ENCODE measurements around the gene CALR3. TPM values are rescaled to one million over a fixed set of nuclear protein-coding genes. Genes with fewer than 3 reads are reported as not detected.

The CALR3 gene
- total RNA-seq, 2 donors from 2014 or later: not detected

GRCh38 chr19:16463341-16463990 lies 32.5 kb downstream of the CALR3 start:
- Histone ChIP-seq H3K4me1 (peaks cover 0 to 89% of the 10 kb centered on the region in 2 donors), H3K27me3 (no peaks in the 10 kb centered on the region), H3K27ac (peak overlapping the region; percentile 93 to 95), H3K9me3 (no peaks in the 10 kb centered on the region), H3K36me3 (no peaks in the 10 kb centered on the region), H3K4me3 (no peak overlapping the region)
- no peak for DNase-seq (ENCODE audit: low spot score)
- TF ChIP-seq, protein P1, sequence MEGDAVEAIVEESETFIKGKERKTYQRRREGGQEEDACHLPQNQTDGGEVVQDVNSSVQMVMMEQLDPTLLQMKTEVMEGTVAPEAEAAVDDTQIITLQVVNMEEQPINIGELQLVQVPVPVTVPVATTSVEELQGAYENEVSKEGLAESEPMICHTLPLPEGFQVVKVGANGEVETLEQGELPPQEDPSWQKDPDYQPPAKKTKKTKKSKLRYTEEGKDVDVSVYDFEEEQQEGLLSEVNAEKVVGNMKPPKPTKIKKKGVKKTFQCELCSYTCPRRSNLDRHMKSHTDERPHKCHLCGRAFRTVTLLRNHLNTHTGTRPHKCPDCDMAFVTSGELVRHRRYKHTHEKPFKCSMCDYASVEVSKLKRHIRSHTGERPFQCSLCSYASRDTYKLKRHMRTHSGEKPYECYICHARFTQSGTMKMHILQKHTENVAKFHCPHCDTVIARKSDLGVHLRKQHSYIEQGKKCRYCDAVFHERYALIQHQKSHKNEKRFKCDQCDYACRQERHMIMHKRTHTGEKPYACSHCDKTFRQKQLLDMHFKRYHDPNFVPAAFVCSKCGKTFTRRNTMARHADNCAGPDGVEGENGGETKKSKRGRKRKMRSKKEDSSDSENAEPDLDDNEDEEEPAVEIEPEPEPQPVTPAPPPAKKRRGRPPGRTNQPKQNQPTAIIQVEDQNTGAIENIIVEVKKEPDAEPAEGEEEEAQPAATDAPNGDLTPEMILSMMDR (IDR thresholded peaks at IDR 0.05): no peak

GRCh38 chr19:16462757-16463250 lies 33.2 kb downstream of the CALR3 start:
- H3K27me3 ChIP-seq: no peaks in the 10 kb centered on the region
- H3K9me3 ChIP-seq: no peaks in the 10 kb centered on the region
- TF ChIP-seq, protein P1 (IDR thresholded peaks at IDR 0.05): no peak
- H3K4me1 ChIP-seq: peaks cover 0 to 89% of the 10 kb centered on the region in 2 donors
- H3K4me3 ChIP-seq: no peak overlapping the region
- peak overlapping the region; percentile 93 to 95 for H3K27ac ChIP-seq
- H3K36me3 ChIP-seq: no peaks in the 10 kb centered on the region
- peak; percentile 67 for DNase-seq (ENCODE audit: low spot score)

DNA sequence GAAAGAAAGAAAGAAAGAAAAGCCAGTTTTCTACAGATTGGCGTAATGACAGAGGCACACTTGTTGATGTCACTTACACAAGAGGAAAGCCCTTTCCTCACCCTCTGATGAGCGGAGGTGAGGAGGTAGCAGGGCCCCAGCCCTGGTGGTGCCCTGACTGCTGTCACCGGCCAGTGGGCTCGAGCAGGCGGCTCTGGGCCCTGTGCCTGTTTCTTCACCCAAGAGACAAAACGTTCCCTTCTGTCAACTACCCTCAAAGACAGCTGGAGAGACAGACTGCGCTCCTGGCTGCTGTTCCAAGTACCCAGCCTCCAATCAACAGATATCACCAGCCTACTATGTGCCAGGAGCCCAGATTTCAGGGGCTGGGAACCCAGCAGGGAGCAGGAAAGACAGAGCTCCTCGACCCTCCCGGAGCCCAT lies 34.3 kb downstream of the CALR3 start:
- peaks cover 0 to 89% of the 10 kb centered on the region in 2 donors for H3K4me1 ChIP-seq
- no peaks in the 10 kb centered on the region for H3K9me3 ChIP-seq
- no peaks in the 10 kb centered on the region for H3K27me3 ChIP-seq
- no peak overlapping the region for H3K4me3 ChIP-seq
- DNase-seq (ENCODE audit: low spot score): peak; percentile 66
- peak overlapping the region; percentile 93 to 95 for H3K27ac ChIP-seq
- no peaks in the 10 kb centered on the region for H3K36me3 ChIP-seq
- TF ChIP-seq, protein P1 (IDR thresholded peaks at IDR 0.05): no peak

DNA sequence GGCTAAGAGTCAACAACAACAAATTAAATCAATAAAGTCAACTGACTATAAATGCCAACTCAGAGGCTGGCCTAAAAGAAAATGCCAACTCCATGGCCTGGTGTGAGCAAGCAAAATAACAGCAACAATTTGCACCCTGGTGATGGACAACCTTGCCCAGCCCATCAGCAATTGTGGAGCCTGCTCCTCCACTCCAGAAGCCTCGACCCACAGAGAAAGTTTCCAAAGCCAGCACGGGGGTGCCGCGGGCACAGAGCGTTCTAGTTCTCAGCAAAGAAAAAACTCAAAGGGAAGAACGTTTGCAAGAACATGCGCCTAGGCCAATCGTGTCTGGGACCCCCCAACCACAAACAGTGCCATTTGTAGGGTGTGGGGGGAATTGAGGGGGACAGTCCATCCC lies 35.5 kb downstream of the CALR3 start:
- peaks cover 0 to 92% of the 10 kb centered on the region in 2 donors for H3K4me1 ChIP-seq
- H3K9me3 ChIP-seq: no peaks in the 10 kb centered on the region
- peak overlapping the region; percentile 93 to 95 for H3K27ac ChIP-seq
- no peak for DNase-seq (ENCODE audit: low spot score)
- H3K36me3 ChIP-seq: no peaks in the 10 kb centered on the region
- TF ChIP-seq, protein P1 (IDR thresholded peaks at IDR 0.05): no peak
- H3K4me3 ChIP-seq: no peak overlapping the region
- H3K27me3 ChIP-seq: no peaks in the 10 kb centered on the region

GRCh38 chr19:16459680-16460079 lies 36.3 kb downstream of the CALR3 start:
- no peak for DNase-seq (ENCODE audit: low spot score)
- Histone ChIP-seq H3K4me3 (no peak overlapping the region), H3K36me3 (no peaks in the 10 kb centered on the region), H3K27ac (peak overlapping the region; percentile 93 to 95), H3K27me3 (no peaks in the 10 kb centered on the region), H3K9me3 (no peaks in the 10 kb centered on the region), H3K4me1 (peaks cover 0 to 97% of the 10 kb centered on the region in 2 donors)
- TF ChIP-seq, protein P1 (IDR thresholded peaks at IDR 0.05): no peak

All from right atrium auricular region (tissue), 2 donors.